GM21360 (cell line): ENCODE measurements around the gene DYSF.
"Not testable (repeated sequence)": the region's sequence is repeated elsewhere in the genome, so short reads cannot be mapped to it uniquely, and the experiment has no call there.

Experiments
- ATAC-seq: cut with Tn5 transposase; IDR thresholded peaks from one replicate; pipeline ENCODE4 v1.9.1; 2021; ENCODE audit warnings: mild to moderate bottlenecking, moderate library complexity; ENCODE audit not compliant: unreplicated experiment

Gene DYSF

DNA sequence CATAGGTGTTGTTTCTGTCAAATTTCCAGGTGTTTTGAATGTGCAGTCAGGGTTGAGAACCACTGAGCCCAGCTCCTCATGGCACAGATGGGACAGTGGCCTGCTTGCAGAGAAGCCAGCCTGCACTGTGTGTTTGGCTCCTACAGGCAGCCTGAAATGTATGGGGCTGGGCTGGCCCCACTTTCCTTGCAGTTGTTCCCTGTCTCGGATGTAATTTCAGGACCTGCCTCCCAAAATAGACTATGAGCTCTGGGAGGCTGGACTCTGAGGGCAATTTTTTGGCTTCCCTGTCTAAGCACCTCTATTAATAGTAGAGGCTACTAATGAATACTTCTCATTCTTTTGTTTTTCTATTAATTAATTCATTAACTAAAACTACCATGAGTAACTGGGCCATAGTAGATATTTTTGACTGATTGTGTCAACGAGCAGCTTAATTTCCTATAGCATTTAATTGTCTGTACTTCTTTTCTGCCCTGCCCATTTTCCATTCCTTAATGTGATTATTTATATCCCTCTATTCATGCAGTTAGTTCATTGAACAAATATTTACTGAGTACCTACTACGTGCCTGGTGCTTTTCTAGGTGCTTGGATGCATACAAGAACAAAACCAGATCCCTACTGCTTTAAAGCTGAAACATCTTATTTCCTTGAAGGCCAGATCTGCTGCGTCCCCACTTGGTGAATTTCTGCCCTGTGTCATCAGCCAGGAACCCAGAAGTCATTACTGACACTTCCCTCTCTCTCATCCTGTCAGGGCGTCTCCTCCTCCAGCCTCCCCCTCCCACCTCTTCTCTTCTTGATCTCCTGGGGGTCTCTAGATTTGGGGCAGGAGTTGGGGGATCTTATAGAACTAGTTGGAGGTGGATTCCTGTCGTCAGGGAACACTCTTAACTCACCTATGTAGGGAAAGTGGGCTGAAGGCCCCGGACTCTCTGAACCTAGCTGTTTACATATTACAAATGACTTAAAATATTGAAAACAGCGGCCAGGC lies 16.3 kb downstream of the DYSF start:
- no peak for ATAC-seq

DNA sequence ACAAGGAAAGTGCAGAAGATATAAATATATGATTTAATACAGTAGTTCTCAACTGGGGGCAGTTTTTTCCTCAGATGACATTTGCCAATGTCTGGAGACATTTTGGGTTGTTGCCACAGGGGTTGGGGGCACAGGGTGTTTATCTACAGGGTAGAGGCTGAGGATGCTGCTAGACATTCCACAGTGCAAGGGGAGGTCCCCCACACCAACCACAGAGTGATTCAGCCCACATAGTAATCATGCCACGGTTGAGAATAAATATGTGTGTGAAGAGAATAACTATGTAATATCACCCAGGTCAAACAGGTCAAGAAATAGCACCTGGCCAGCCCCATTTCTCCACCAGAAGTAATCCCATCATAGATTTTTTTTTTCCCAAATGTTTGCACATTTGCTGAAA lies 17.9 kb downstream of the DYSF start:
- no peak for ATAC-seq

DNA sequence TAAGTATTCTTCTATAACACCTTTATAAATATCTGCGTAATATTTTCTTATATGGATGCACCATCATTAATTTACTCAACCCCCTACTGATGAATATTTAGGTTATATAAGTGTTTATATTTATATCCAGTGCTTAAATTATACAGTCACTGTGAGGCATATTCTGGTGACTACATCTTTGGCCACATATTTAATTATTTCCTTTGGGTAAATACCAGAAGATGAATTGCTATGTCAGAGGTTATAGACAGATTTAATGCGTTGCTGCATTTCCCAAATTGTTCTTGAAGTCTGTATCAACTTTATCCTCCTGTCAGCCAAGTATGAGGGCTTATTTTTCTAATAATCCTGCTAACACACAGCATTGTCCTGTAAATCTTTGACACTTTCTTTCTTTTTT lies 18.7 kb downstream of the DYSF start:
- no peak for ATAC-seq

DNA sequence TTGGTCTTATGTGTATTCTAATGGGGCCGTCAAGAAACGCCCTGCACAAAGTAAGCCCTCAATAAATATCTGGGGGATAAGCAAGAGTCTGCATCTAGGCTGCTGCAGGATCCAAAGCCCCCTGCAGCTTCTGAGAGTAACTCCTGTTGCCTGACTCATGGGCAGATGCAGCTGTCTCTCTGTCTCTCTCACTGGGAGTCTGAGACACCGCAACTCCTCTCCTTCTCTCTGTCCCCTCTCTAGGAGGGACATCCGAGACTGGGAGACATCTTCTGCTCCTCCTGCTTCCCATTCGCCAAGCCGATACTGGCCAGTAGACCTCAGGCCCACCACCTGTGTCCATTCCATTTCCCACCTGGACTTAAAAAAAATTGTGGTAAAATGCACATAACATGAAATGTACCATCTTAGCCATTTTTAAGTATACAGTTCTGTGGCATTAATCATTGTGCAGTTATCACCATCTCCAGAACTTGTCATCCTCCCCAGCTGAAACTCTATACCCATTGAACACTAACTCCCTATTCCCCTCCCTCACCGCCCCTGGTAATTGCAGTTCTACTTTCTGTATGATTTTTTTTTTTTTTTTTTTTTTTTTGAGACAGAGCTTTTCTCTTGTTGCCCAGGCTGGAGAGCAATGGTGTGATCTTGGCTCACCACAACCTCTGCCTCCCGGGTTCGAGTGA lies 20.1 kb downstream of the DYSF start:
- ATAC-seq = no peak

DNA sequence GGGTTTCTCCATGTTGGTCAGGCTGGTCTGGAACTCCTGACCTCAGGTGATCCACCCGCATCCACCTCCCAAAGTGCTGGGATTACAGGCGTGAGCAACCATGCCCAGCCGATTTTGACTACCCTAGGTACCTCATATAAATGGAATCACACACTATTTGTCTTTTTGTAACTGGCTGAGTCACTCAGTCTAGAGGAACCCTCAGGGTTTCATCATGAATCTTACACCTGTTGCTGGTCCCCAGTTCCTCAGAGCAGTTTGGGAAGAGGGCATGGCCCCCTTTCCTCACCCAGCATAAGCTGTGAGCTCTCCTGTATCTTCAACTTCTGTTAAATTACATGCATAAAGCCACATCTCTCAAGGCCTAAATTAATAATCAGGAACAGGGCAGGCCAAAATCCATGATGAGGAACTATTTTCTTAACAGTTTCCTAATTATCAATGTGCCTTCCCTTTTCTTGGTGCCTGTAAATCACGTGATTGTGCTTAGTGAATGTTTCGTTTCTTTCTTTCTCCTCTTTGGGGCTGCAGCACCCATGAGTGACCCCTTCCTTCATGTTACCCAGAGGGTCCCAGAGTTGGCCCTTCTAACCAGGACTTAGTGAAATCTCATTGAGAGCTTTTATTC lies 20.9 kb downstream of the DYSF start:
- ATAC-seq = no peak

DNA sequence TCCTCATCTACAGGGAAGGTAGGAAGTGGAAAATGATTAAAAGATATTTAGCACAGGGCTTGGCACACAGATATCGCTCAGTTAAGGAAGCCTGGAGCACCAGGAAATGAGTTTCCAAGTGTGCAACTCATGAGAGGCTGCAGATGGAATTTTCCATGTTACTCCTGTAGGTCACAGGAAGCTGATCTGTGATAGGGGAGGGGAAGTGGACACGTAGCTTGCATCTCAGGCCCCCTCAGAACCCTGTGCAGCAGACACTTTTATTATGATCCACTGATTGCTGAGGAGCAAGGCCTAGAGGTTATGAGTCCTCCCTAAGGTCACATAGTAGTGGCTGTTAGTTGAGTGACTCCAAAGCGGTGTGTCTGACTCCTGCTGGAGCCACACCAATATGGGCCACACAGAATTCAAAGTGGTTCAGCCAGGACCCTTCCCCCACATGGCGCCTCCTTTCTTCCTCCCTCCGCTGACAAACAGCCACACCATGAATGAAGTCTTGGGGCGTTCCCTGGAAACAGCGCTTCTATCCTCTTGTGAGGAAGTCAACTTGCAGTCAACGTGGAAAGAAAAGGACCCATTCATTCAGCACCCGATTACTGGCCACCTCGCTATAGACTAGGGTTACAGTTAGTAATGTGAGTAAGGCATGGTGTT lies 21.5 kb downstream of the DYSF start:
- no peak for ATAC-seq

DNA sequence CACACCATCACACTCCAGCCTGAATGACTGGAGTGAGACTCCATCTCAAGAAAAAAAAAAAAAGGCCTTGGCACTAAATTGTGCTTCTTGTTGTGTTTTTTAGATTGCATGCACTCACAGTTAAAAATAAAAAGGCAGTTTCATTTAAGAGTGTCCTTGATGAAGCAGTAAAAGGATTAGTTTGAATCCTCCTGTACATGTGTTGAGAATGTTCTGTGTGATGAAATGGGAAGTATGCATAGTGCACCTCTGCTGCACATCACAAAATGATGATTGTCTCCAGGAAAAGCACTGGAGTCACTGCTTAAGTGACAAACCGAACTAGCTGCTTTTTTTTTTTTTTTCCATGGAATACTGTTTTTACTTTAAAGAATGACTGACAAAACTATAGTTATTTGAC lies 23.1 kb downstream of the DYSF start:
- no peak for ATAC-seq

DNA sequence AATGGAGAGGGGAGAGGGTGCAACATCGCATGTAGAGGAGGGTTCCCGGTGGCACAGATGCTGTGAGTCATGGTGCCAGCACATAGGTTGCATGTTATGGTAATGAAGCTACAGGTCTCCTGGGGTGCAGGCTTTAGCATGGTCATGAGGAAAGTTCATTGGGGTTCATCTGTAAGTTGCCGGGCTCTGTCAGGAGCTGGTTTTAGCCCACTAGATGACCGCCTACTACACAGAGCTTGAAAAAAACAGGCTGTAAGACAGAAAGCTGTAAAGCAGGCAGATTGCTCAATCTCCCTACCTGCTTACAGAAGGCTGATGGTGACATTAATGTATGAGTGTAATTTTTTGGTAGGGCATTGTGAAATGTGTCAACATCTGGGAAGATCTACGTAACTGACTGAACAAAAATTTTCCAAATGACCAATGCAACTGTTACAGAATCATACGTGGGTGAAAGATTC lies 23.9 kb downstream of the DYSF start:
- no peak for ATAC-seq

DNA sequence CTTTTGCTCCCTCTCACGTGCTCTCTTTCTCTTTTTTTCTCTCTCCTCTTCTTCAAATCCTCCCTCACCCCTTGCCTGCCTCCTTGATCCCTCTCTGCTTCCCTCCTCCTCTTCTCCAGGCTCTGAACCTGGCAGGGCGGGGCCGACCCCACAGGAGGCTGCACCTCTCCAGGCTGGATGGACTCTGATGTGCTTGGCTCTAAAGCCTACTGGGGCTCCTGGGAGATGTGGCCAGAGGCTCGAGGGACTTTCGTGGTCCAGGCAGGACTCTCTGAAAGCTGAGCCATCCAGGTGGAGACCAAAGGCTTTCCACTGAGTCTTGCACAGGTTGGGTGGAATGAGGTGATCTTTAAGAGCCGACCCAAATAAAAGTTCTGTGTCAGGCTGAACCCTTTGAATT lies 25.4 kb downstream of the DYSF start:
- no peak for ATAC-seq

DNA sequence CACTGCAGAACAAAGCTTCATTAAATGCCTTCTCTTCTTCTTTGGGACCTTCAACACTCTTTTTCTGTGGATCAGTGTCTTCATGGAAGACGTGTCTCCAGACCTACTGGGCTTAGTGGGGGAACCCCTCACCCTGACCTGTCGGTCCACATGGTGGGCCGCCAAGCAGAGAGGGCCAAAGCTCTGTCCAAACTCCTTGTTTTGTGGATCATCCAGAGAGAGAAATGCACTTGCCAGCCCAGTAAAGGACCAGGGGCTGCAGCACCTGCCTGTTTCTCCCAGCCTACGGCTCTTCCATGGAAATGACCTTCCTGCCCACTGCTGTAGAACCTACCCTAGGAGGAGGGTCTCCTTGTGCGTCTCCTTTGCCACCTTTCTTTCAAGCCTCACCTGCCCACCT lies 25.9 kb downstream of the DYSF start:
- no peak for ATAC-seq

DNA sequence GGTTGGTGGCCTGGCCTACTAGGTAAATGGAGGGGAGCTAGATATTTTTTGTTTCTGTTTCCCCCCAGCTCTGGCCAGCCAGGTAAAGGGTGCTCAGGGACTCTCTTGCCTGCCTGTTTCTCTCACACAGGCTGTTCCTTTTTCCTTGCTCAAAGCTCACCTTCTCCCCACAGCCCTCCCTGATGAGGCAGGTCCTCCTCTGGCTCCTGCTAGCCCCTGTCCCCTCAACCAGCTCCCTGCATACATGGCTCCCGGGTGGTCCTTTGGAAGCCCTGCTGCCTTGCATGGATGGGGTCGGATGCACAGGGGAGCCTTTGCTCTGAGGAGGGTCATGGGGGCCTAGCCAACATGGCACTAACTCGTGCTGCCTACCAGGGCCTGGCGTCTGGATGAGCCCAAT lies 27.8 kb downstream of the DYSF start:
- ATAC-seq = no peak

DNA sequence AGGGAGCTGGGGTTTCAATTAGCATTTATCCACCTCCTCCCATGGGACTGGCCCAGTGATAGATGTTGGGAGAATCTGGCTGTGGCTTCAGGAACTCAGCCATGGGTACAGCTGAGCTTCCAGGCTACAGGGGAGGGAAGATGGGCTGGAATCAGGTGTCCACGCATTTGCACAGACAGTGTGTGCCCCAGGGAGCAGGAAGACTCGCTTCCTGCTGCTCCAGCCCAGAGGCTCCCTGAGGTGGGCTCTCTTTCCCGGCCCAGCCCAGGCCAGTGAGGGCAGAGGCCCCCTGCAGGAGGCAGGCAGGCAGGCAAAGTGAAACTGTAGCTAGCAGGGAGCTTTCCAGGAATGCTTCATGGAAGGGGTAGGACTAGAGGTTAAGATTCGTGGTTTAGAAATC lies 28.7 kb downstream of the DYSF start:
- ATAC-seq = no peak

DNA sequence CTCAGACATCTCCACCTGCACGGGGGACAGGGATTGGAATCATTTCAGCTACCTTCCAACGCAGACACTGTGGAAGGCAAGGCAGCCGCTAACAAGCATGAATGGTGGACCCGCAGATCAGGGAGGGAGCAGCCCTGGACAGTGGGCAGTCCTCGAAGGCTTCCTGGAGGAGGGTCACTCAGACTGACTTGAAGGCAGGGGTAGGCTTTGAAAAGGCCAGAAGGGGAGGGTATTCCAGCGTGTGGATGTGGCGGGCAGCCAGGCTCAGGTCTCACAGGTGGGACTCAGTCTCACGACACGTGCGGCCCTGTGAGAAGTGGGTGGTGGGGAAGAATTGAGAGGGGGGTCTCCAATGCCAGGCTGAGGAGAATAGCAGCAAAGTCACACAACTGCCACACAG lies 29.9 kb downstream of the DYSF start:
- no peak for ATAC-seq

DNA sequence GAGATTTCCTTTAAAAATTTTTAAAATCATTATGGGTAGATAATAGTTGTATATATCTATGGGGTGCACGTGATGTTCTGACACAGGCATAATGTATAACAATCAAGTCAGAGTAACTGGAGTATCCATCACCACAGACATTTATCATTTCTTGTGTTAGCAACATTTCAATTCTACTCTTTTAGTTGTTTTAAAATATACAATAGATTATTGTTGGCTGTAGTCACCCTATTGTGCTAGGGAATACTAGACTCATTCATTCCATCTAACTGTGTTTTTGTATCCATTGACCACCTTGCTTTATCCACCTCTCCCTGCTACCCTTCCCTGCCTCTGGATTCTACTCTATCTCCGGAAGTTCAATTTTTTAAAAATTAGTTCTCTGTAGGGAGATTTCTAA lies 31.0 kb downstream of the DYSF start:
- no peak for ATAC-seq

DNA sequence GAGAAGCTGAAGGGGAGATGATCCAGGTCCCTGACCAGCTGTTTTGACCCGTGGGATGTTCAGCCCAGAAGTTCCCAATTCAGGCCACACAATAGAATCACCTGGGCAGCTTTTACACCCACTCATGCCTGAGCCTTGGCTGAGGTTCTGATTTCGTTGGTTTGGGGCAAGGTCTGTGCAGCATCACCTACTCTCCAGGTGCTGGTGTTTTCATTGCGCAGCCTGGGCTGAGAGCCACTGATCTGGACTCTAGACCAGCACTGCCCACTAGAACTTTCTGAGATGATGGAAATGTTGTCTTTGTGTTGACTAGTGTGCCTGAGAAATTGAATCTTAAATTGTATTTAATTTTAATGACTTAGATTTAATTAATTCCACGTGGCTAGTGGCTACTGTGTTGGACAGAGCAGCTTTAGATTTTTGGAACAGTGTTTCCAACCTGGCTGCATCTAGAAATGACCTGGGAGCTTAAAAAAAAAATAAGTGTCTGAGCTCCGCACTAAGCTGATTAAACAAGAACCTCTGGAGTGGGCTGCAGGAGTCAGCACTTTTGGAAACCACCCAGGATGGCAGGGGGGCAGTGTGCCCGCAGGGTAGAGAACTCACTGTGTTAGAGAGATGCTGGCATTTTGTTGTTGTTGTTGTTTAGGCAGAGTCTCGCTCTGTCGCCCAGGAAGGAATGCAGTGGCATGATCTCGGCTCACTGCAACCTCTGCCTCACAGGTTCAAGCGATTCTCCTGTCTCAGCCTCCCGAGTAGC lies 33.7 kb downstream of the DYSF start:
- ATAC-seq = no peak

DNA sequence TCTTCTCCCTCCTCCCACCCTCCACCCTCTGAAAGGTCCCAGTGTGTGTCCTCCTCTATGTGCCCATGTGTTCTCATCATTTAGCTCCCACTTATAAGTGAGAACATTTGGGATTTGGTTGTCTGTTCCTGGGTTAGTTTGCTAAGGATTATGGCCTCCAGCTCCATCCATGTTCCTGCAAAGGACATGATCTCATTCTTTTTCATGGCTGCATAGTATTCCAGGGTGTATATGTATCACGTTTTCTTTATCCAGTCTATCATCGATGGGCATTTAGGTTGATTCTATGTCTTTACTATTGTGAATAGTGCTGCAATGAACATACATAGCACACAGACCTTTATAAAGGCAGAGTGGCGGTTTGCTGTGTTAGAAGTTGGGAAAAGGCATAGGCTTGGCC lies 38.2 kb downstream of the DYSF start:
- ATAC-seq = not testable (repeated sequence)

DNA sequence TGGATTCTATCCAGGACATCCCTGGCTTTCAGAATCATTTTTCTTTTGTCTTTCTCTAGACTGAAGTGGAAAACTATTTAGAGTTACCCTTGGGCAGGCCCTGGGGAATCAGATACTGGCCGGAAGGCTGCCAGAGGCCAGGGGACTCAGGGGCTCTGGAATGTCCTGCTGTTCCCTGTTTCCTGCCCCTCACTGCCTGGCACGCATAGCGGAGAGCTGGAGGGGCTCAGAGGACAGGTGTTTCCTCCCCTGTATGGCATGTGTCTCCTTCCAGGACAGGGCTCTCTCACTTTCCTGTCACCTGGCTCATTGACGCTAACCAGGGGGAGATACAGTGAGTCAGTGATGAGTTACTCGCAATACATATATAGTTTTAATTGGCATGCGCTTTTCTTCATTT lies 38.8 kb downstream of the DYSF start:
- ATAC-seq = no peak

DNA sequence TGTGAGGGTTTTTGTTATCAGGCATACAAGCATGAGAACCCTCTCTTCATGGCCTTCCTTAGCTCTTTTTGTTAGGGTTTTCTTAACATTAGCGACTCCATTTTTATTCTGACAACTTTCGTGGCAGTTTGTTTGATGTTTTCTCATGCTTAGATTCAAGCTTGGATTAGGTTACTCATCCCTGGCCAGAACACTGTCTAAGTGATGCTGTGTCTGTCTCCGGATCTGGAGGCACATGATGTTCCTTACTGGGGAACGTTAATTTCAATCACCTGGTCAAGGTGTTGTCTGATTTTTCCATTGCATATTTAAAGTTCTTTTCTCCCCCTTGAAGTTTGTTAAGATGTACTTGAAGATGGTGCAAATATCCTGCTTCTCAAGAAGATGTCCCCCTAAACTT lies 40.7 kb downstream of the DYSF start:
- ATAC-seq = no peak

DNA sequence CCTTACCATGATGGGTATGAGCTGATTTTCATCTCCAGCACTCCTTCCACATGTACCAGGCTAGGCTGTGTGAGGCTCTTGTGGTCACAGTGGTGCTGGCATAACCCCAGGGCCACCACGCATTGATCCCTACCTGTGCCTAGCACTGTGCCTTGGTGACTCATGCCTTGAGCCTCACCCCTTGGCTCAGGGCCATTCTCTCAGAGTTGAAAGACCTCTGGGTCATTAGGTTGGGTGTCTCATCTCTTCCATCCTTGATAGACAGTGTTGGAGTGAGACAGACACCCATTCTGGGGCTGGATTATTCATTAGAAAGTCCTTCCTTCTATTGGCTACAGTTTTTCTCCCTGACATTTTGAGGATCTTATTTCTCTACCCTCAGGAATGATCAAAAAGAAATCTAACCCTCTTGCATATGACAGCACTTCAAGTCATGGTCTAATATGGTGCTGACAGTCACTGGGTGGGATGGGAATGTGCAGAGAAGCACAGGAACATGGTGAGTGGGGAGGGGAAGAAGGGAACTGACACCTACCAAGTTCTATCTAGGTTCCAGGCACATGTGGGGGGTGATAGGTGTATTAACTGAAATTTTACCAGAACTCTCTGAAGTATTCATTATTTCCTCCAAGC lies 41.3 kb downstream of the DYSF start:
- ATAC-seq = no peak

DNA sequence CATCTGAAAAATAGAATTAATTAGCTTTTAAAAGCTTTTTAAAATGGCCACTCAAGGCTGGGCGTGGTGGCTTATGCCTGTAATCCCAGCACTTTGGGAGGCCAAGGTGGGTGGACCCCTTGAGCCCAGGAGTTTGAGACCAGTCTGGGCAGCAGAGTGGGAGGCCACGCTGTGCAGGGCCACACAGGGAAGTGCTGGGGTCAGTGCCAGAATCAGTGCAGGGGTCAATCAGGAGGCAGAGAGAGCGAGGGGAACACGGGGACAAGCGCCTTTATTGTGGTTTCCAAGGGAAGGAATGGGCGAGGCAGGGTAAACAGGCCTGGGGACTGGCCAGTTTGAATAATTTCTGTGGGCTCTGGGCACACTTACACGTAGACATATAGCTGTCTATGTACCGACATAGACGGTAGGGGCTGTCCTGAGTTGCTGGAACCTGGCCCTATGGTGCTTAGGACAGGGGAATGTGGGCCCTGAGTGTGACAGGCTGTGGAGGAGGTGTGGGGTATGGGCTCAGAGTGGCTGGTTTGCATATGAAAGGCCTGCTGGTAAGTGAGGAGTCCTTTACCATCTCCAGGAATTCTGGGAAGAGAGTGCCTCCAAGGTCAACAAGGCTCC lies 42.9 kb downstream of the DYSF start:
- no peak for ATAC-seq
